Coronary artery (tissue), 2 donors: ENCODE data around the gene MRPS26.
"Not testable (repeated sequence)": the region's sequence is repeated elsewhere in the genome, so short reads cannot be mapped to it uniquely, and the experiment has no call there.

Experiments
- DNase-seq: peaks from one replicate; pipeline ENCODE4 v3.0.0-alpha.2; 2017; ENCODE audit warnings: low spot score
- H3K27ac ChIP-seq, 2 donors: fragments of 200-600 bp; sonication (generic); one replicate each; pipeline ENCODE4 v1.5.1; 2016 to 2019
- H3K4me3 ChIP-seq: fragments of 200-600 bp; sonication (generic); 2 replicates; pipeline ENCODE4 v1.5.1; 2016; ENCODE audit warnings: mild to moderate bottlenecking, moderate library complexity
- CTCF ChIP-seq: fragments of 200-600 bp; sonication (generic); IDR thresholded peaks from one replicate; pipeline ENCODE4 v1.5.1; 2019; ENCODE audit warnings: antibody characterized with exemption

MRPS26 gene

GRCh38 chr20:3013771-3014170 is 32.1 kb upstream of the MRPS26 start:
- Histone ChIP-seq H3K4me3 (no peak overlapping the region), H3K27ac (no peak overlapping the region)
- DNase-seq = no peak
- no peak for TF ChIP-seq CTCF

- no peak for TF ChIP-seq CTCF
These were observed 31.7 kb upstream of the MRPS26 start for GRCh38 chr20:3014179-3014578.

GRCh38 chr20:3014662-3015061 is 31.2 kb upstream of the MRPS26 start:
- DNase-seq = no peak
- TF ChIP-seq CTCF = no peak
- H3K4me3 ChIP-seq = no peak overlapping the region
- no peak overlapping the region for H3K27ac ChIP-seq

More at GRCh38 chr20:3014179-3014578, 31.7 kb upstream of the MRPS26 start:
- Histone ChIP-seq H3K4me3 (no peak overlapping the region), H3K27ac (no peak overlapping the region)
- no peak for DNase-seq

- not testable (repeated sequence) for H3K4me3 ChIP-seq, DNase-seq, H3K27ac ChIP-seq
These were observed 30.6 kb upstream of the MRPS26 start for GRCh38 chr20:3015302-3015701.

GRCh38 chr20:3021327-3021726 is 24.5 kb upstream of the MRPS26 start:
- H3K27ac ChIP-seq = no peak overlapping the region
- no peak for TF ChIP-seq CTCF

GRCh38 chr20:3021777-3022176 is 24.1 kb upstream of the MRPS26 start:
- no peak for TF ChIP-seq CTCF
- Histone ChIP-seq H3K4me3 (no peak overlapping the region), H3K27ac (no peak overlapping the region)
- no peak for DNase-seq

More at GRCh38 chr20:3021327-3021726, 24.5 kb upstream of the MRPS26 start:
- no peak overlapping the region for H3K4me3 ChIP-seq
- no peak for DNase-seq

- not testable (repeated sequence) for H3K27ac ChIP-seq, DNase-seq, H3K4me3 ChIP-seq
These were observed 23.0 kb upstream of the MRPS26 start for GRCh38 chr20:3022559-3023490.

- no peak for DNase-seq
- Histone ChIP-seq H3K27ac (no peak overlapping the region), H3K4me3 (no peak overlapping the region)
- TF ChIP-seq CTCF = no peak
These were observed 17.9 kb upstream of the MRPS26 start for GRCh38 chr20:3027987-3028386.
